Fibroblast of pulmonary artery (primary cell): ENCODE results near the gene ZNF652.
"Not testable (repeated sequence)": the region's sequence is repeated elsewhere in the genome, so short reads cannot be mapped to it uniquely, and the experiment has no call there.

ENCODE experiments used
- DNase-seq: peaks from one replicate; pipeline ENCODE4 v3.0.0-alpha.2; 2010; ENCODE audit warnings: low read depth
- H3K4me3 ChIP-seq: replicated peaks from 2 replicates; pipeline ENCODE4 v1.5.1; 2011; ENCODE audit warnings: low read depth, mild to moderate bottlenecking, control low read depth, low read length, moderate library complexity
- TF ChIP-seq, protein P1 (sequence below): IDR thresholded peaks from 2 replicates; pipeline ENCODE4 v1.5.1; 2011; ENCODE audit warnings: mild to moderate bottlenecking, control low read depth, low read length, inconsistent platforms; ENCODE audit errors: missing control alignments

ZNF652 gene

GRCh38 chr17:49269356-49269755 lies 92.7 kb downstream of the ZNF652 start:
- no peak overlapping the region for H3K4me3 ChIP-seq
- no peak for DNase-seq
- TF ChIP-seq, protein P1, sequence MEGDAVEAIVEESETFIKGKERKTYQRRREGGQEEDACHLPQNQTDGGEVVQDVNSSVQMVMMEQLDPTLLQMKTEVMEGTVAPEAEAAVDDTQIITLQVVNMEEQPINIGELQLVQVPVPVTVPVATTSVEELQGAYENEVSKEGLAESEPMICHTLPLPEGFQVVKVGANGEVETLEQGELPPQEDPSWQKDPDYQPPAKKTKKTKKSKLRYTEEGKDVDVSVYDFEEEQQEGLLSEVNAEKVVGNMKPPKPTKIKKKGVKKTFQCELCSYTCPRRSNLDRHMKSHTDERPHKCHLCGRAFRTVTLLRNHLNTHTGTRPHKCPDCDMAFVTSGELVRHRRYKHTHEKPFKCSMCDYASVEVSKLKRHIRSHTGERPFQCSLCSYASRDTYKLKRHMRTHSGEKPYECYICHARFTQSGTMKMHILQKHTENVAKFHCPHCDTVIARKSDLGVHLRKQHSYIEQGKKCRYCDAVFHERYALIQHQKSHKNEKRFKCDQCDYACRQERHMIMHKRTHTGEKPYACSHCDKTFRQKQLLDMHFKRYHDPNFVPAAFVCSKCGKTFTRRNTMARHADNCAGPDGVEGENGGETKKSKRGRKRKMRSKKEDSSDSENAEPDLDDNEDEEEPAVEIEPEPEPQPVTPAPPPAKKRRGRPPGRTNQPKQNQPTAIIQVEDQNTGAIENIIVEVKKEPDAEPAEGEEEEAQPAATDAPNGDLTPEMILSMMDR, result no peak

GRCh38 chr17:49267912-49268311 lies 94.1 kb downstream of the ZNF652 start:
- no peak overlapping the region for H3K4me3 ChIP-seq
- no peak for DNase-seq
- TF ChIP-seq, protein P1, result no peak

DNA sequence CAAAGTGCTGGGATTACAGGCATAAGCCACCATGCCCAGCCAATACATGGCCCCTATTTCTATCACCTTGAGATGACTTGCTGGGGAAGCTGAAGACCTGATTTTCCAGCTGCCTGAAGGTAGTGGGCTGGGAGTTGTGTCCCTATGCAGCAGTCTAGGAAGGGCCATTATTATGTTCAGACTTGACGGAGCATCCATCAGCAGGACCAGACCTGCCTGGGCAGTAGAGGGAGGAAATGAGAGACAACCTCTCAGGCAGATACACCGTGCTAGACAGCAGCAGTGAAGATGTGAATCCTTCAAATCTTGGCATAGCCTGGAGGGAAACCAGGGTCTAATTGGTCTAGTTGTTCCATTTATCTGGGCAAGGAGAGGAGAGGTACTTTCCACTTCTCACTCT lies 95.8 kb downstream of the ZNF652 start:
- no peak overlapping the region for H3K4me3 ChIP-seq
- no peak for DNase-seq
- TF ChIP-seq, protein P1, result no peak

DNA sequence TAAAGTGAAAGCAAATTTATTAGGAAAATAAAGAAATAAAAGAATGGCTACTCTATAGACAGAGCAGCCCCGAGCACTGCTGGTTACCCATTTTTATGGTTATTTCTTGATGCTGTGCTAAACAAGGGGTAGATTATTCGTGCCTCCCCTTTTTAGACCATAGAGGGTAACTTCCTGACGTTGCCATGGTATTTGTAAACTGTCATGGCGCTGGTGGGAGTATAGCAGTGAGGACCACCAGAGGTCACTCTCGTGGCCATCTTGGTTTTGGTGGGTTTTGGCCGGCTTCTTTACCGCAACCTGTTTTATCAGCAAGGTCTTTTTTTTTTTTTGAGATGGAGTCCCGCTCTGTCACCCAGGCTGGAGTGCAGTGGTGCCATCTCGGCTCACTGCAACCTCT lies 100.5 kb downstream of the ZNF652 start:
- not testable (repeated sequence) for H3K4me3 ChIP-seq, DNase-seq

GRCh38 chr17:49260817-49261291 lies 101.2 kb downstream of the ZNF652 start:
- peak overlapping the region; percentile 49 for H3K4me3 ChIP-seq
- TF ChIP-seq, protein P1, result no peak
- DNase-seq, result no peak

- TF ChIP-seq, protein P1, result no peak
- DNase-seq, result peak; percentile 81
- peak overlapping the region; percentile 49 for H3K4me3 ChIP-seq
Observed at GRCh38 chr17:49260011-49260816, 101.8 kb downstream of the ZNF652 start.

DNA sequence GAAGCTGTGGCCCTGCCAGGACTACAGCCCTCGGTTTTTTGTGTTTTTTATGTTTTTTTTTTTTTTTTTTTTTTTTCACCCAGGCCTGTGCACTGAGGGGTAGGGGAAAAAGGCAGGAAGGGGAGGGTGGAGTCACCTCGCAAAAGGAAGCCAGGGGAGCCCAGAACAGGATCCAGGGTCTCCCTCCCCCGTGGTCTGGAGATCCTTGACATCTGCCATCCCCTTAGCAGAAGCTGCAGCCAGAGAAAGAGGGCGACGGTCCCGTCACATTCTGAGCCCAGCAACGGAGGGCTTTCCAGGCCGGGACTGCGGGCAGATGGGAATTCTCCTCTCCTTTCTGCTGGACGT lies 102.4 kb downstream of the ZNF652 start:
- H3K4me3 ChIP-seq, result peak overlapping the region; percentile 49
- TF ChIP-seq, protein P1, result no peak
- DNase-seq, result no peak
